ENCODE results near the gene ARMC5. TPM values are rescaled to one million over a fixed set of nuclear protein-coding genes. Genes with fewer than 3 reads are reported as not detected.
A peak's percentile ranks its signal among the peaks of the same experiment; 100 is the strongest.

ARMC5 gene
- total RNA-seq, 1 donor from 2014 or later = 10.9 TPM

DNA sequence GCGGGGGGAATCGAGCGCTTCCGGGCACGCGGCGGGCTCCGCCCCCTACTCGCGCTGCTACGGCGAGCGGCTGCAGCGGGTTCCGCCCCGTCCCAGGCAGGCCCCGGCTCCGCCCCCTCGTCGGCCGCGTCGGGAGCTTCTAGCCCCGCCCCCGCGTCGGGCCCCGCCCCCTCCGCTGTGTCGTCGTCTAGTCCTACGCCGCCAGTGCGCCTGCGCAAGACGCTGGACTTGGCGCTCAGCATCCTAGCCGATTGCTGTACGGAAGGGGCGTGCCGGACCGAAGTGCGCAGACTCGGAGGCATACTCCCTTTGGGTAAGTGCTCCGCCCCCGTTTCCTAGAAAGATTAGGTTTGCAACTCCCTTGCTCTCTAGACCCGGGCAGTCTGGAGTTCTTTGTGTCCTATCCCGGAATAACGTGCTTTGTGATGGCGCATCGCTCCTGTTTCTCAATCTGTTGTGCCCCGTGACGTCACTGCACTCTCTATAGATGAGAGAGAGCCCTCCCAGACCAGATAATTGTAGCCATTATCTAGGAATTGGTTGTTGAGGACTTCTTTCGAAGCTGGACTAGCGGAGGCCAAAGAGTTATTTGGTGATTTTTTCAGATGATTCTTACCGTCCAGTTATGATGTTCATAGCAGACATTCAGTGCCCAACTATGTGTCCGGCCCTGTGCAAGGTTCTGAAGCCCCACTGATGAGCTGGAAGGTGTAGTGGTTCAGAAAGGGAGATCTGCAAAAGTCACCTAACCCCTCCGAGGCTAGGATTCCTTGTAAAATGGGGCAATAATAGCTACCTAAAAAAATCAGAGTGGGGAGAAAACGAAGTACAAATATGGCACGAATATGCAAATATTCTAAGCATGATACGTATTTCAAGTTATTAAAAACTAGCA, 633 bp downstream of the ARMC5 start:
- ChIA-PET CTCF (interaction anchor here (0.9 to 2.3 kb wide), 6 partner anchors 8 to 386 kb away, joined by 3 to 5 read pairs (median 3); partner anchors contain the start of genes ZNF646 and ZNF668), POLR2A (interaction anchor here (0.5 to 3.7 kb wide), 34 partner anchors 9 to 851 kb away, joined by 3 to 35 read pairs (median 5); partner anchors contain the start of genes CTF1, FUS, KAT8 and PHKG2)
- ATAC-seq (ENCODE audit: low read depth) (peak; percentile 80), DNase-seq (peak; percentile 100)
- H3K27me3 Mint-ChIP-seq = no peaks in the 10 kb centered on the region
- peak overlapping the region; percentile 91 for H3K4me3 Mint-ChIP-seq
- H3K9me3 Mint-ChIP-seq = no peaks in the 10 kb centered on the region
- peaks cover 32% of the 10 kb centered on the region for H3K36me3 Mint-ChIP-seq (ENCODE audit: low read depth)
- TF ChIP-seq, protein P1, sequence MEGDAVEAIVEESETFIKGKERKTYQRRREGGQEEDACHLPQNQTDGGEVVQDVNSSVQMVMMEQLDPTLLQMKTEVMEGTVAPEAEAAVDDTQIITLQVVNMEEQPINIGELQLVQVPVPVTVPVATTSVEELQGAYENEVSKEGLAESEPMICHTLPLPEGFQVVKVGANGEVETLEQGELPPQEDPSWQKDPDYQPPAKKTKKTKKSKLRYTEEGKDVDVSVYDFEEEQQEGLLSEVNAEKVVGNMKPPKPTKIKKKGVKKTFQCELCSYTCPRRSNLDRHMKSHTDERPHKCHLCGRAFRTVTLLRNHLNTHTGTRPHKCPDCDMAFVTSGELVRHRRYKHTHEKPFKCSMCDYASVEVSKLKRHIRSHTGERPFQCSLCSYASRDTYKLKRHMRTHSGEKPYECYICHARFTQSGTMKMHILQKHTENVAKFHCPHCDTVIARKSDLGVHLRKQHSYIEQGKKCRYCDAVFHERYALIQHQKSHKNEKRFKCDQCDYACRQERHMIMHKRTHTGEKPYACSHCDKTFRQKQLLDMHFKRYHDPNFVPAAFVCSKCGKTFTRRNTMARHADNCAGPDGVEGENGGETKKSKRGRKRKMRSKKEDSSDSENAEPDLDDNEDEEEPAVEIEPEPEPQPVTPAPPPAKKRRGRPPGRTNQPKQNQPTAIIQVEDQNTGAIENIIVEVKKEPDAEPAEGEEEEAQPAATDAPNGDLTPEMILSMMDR (IDR thresholded peaks at IDR 0.05) = no peak
- intact Hi-C loops (cut with micrococcal nuclease) = loop anchor here (1.0 to 5.0 kb wide), 14 partner anchors 17 to 585 kb away; partner anchors contain the start of genes FUS, KAT8, RUSF1 and SETD1A
- H3K27ac Mint-ChIP-seq = peak overlapping the region; percentile 98
- peaks cover 47% of the 10 kb centered on the region for H3K4me1 Mint-ChIP-seq

DNA sequence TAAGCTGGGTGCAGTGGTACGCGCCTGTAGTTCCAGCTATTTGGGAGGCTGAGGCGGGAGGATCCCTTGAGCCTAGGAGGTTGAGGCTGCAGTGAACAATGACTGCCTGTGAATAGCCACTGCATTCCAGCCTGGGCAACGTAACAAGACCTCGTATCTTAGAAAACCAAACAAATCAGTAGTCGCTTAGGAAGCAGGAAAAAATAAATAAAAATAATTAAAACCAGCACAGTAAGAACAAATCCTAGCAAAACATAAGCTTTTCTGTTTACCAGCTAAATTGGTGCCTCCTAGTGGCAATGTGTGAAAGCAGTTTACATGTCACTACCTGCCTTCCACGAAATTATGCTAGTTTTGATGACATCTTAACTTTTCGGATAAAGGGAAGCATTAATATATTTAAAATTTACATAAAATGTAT, 1.3 kb downstream of the ARMC5 start:
- DNase-seq (no peak), ATAC-seq (ENCODE audit: low read depth) (no peak)
- ChIA-PET POLR2A (interaction anchor here (0.6 to 3.7 kb wide), 13 partner anchors 8 to 503 kb away, joined by 3 to 33 read pairs (median 9); partner anchors contain the start of genes FUS, RUSF1, SETD1A and TGFB1I1), CTCF (interaction anchor here (0.9 to 2.3 kb wide), 6 partner anchors 9 to 387 kb away, joined by 3 to 5 read pairs (median 3); partner anchors contain the start of genes ZNF646 and ZNF668)
- H3K27ac Mint-ChIP-seq = no peak overlapping the region
- intact Hi-C loops (cut with micrococcal nuclease) = no loop called here
- H3K9me3 Mint-ChIP-seq = no peaks in the 10 kb centered on the region
- peak overlapping the region; percentile 84 for H3K4me3 Mint-ChIP-seq
- H3K27me3 Mint-ChIP-seq = no peaks in the 10 kb centered on the region
- peaks cover 40% of the 10 kb centered on the region for H3K4me1 Mint-ChIP-seq
- peaks cover 36% of the 10 kb centered on the region for H3K36me3 Mint-ChIP-seq (ENCODE audit: low read depth)
- TF ChIP-seq, protein P1 (IDR thresholded peaks at IDR 0.05) = no peak

DNA sequence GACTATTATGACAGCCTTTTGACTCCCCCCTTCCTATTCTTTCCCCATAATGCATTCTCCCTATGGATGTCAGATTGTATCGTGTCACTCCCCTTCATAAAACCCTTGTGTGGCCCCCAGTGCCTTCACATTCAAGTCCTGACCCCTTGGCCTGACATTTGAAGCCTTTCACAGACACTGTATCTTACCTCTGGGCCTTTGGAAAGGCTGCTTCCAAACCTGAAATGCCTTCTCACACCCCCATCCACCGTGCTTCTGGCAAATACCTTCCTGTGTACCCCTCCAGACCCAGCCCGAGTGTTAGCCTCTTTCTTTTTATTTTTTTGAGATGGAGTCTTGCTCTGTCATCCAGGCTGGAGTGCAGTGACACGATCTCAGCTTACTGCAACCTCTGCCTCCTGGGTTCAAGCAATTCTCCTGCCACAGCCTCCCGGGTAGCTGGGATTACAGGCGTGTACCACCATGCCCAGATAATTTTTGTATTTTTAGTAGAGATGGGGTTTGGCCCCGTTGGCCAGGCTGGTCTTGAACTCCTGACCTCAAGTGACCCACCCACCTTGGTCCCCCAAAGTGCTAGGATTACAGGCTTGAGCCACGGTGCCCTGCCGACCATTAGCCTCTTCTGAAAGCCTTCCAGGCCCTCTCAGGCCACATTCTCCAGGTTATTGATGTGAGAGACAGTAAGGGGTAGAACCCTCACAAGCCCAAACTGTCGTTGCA, 2.1 kb downstream of the ARMC5 start:
- Mint-ChIP-seq H3K27me3 (no peaks in the 10 kb centered on the region), H3K9me3 (no peaks in the 10 kb centered on the region), H3K4me1 (peaks cover 38% of the 10 kb centered on the region), H3K36me3 (ENCODE audit: low read depth) (peaks cover 37% of the 10 kb centered on the region), H3K4me3 (no peak overlapping the region), H3K27ac (no peak overlapping the region)
- POLR2A ChIA-PET = interaction anchor here (0.6 to 3.7 kb wide), 8 partner anchors 10 to 504 kb away, joined by 3 to 33 read pairs (median 10); partner anchors contain the start of genes FUS, RUSF1, SETD1A and TGFB1I1
- ATAC-seq (ENCODE audit: low read depth) (no peak), DNase-seq (no peak)
- CTCF ChIA-PET = interaction anchor here (0.9 to 2.3 kb wide), 5 partner anchors 9 to 387 kb away, joined by 3 to 5 read pairs (median 3); partner anchors contain the start of genes ZNF646 and ZNF668
- intact Hi-C loops (cut with micrococcal nuclease) = no loop called here
- TF ChIP-seq, protein P1 (IDR thresholded peaks at IDR 0.05) = no peak

DNA sequence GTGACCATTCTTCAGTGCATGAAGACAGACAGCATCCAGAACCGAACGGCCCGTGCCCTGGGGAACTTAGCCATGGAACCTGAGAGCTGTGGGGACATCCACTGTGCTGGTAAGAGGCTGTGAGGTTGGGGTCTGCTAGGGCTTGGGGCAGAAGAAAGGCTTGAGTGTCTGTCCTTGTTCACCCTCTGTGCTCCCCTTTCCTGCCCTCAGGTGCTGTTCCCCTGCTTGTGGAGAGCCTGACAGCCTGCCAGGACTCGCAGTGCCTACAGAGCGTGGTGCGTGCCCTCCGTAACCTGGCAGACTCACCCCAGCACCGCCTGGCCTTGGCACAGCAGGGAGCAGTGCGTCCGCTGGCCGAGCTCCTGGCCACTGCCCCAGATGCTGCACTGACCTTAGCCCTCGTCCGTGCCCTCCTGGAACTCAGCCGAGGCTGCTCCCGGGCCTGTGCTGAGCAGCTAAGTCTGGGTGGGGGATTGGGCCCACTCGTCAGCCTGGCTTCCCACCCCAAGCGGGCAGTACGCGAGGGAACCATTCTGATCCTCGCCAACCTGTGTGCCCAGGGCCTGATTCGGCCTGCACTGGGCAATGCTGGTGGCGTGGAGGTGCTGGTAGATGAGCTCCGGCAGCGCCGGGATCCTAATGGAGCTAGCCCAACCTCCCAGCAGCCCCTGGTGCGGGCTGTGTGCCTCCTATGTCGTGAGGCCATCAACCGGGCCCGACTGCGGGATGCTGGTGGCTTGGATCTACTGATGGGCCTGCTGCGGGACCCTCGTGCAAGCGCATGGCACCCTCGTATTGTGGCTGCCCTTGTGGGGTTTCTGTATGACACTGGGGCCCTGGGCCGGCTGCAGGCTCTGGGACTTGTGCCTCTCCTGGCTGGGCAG, 2.9 kb downstream of the ARMC5 start:
- Mint-ChIP-seq H3K27ac (no peak overlapping the region), H3K36me3 (ENCODE audit: low read depth) (peaks cover 40% of the 10 kb centered on the region), H3K4me3 (no peak overlapping the region), H3K4me1 (peaks cover 36% of the 10 kb centered on the region), H3K27me3 (no peaks in the 10 kb centered on the region), H3K9me3 (no peaks in the 10 kb centered on the region)
- no peak for ATAC-seq (ENCODE audit: low read depth)
- intact Hi-C loops (cut with micrococcal nuclease) = no loop called here
- no peak for DNase-seq
- ChIA-PET CTCF (interaction anchor here (2.3 kb wide), 1 partner anchor 320 kb away, joined by 5 read pairs; no protein-coding TSS in a partner anchor), POLR2A (interaction anchor here (1.0 kb wide), 1 partner anchor 406 kb away, joined by 5 read pairs; no protein-coding TSS in a partner anchor)
- TF ChIP-seq, protein P1 (IDR thresholded peaks at IDR 0.05) = no peak
